Right lobe of liver (tissue), 6 donors: ENCODE data around the gene PLXNB2. TPM values are rescaled to one million over a fixed set of nuclear protein-coding genes. Genes with fewer than 3 reads are reported as not detected.

Experiments used
- ATAC-seq, 4 donors: fragments of 200-7000 bp; cut with Tn5 transposase; one replicate each; pipeline ENCODE4 v1.9.1; 2020; ENCODE audit warnings: mild to moderate bottlenecking in 4 of 4, moderate library complexity in 4 of 4
- DNase-seq, 3 donors: peaks; one replicate each; pipeline ENCODE4 v3.0.0-alpha.2; 2020
- H3K27ac ChIP-seq, 3 donors: fragments of 200-600 bp; one replicate each; pipeline ENCODE4 v1.8.0; 2022
- H3K27me3 ChIP-seq, 2 donors: fragments of 200-600 bp; one replicate each; pipeline ENCODE4 v1.8.0; 2022
- H3K36me3 ChIP-seq, 4 donors: fragments of 200-600 bp; sonication (generic) in 1 of 4; one replicate each; pipeline versions ENCODE4 v1.5.1 to v1.8.0; 2017 to 2022; ENCODE audit warnings: control low read depth in 1 of 4
- H3K4me1 ChIP-seq, 4 donors: fragments of 200-600 bp; sonication (generic) in 1 of 4; one replicate each; pipeline versions ENCODE4 v1.5.1 to v1.8.0; 2017 to 2022; ENCODE audit warnings: control low read depth in 1 of 4
- H3K4me3 ChIP-seq, 3 donors: fragments of 200-600 bp; one replicate each; pipeline ENCODE4 v1.8.0; 2022
- H3K9me3 ChIP-seq, 4 donors: fragments of 200-600 bp; sonication (generic) in 1 of 4; one replicate each; pipeline versions ENCODE4 v1.5.1 to v1.8.0; 2017 to 2022; ENCODE audit warnings: control low read depth in 1 of 4
- POLR2A ChIP-seq: fragments of 450-650 bp; IDR thresholded peaks from one replicate; pipeline ENCODE4 v1.6.1; 2017; ENCODE audit warnings: antibody characterized with exemption, mild to moderate bottlenecking
- WGBS: methylation state at CpG from one replicate; pipeline ENCODE4 v1.1.6; 2018; ENCODE audit warnings: low coverage, low lambda C conversion rate; ENCODE audit not compliant: insufficient coverage; ENCODE audit errors: missing lambda C conversion rate; 5-methylcytosine and 5-hydroxymethylcytosine counted together
- intact Hi-C, 2 donors: fragments of 100-400 bp; cut with DNase I; formaldehyde crosslinking; loops; one replicate each; pipeline versions ENCODE4 v1.11.2 to v1.14.1; 2022
- total RNA-seq, 6 experiments: library from RNA; depleted of rRNA in 2 of 6; stranded (reverse); fragments of >200 nt in 2 of 6; fragmentation: NEBNext Ultra II Directional in 3 of 6; extraction: Animal tissue kit (Norgen Biotek cat#: 25700) in 3 of 6; gene quantifications; one replicate each; pipeline versions ENCODE4 v1.1.0 to v1.2.4, GENCODE V29; 2016 to 2023
- TF ChIP-seq, protein P1 (sequence below), 4 donors: fragments of 200-600 bp in 3 of 4; fragments of 450-650 bp in 1 of 4; IDR thresholded peaks; one replicate each; pipeline versions ENCODE4 v1.5.1 to v1.8.0; 2016 to 2022; ENCODE audit warnings: antibody characterized with exemption in 4 of 4, mild to moderate bottlenecking in 2 of 4
- donor health status: DM: no; HTN: yes; CAD: no.
- donor health status: DM: no; HTN: no; CAD: no.
- donor health status: DM: no; HTN: no; CAD: no.
- donor health status: DM: no; HTN: yes; CAD: no.
- donor health status: DM: no; HTN: yes; CAD: no.

Gene PLXNB2
- total RNA-seq, 6 experiments from 2014 or later: 154 to 181 (median 161) TPM

DNA sequence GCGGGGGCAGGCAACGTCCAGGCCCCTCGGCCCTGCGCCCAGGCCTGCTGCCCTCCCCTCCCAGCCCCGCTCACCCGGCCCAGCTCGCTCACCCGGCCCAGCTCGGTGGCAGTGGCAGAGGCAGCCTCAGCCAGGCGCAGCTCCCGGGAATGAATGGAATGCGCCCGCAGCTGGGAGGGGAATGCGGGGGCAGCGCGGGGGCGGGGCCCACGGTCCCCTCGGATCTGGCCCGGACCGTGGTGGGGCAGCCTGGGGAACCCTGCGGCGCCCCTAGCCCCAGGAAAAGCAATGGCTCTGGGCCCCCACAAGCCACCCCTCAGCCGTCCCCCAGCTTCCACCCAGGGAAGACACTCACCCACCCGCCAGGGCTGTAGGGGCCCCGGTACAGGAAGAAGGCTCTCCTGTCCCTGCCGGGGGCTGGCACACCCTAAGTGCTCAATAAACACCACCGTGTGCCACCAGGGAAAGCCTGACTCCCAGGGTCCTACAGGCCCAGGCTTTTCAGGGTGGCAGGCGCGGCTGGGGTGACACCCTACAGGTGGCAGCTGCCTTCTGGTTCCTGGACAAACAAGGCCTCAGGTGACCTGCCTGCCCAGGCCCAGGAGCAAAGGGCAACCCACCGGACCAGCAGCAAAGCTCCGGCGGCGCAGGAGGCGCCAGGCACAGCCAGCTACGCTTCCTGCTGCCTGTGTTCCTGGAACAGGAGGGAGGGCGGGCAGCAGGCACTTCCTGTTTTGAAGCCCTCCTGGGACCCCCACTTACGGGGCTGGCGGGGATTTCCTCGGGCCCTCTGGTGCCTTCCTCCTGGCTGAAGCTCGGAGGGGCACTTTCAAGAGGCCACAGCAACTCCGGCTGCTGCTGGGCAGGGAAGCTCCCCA lies 13.8 kb downstream of the PLXNB2 start:
- DNase-seq: peak; percentile 89 to 95 (median 93)
- no peaks in the 10 kb centered on the region for H3K27me3 ChIP-seq
- peak overlapping the region; percentile 39 to 49 (median 46) for H3K4me3 ChIP-seq
- H3K9me3 ChIP-seq: no peaks in the 10 kb centered on the region
- peaks cover 0 to 67% (median 33%) of the 10 kb centered on the region in 4 donors for H3K4me1 ChIP-seq
- WGBS: 0% methylated on average over 5 of the region's 42 CpGs
- peak; percentile 79 to 85 (median 82) for ATAC-seq
- intact Hi-C loops: no loop called here
- TF ChIP-seq, protein P1, sequence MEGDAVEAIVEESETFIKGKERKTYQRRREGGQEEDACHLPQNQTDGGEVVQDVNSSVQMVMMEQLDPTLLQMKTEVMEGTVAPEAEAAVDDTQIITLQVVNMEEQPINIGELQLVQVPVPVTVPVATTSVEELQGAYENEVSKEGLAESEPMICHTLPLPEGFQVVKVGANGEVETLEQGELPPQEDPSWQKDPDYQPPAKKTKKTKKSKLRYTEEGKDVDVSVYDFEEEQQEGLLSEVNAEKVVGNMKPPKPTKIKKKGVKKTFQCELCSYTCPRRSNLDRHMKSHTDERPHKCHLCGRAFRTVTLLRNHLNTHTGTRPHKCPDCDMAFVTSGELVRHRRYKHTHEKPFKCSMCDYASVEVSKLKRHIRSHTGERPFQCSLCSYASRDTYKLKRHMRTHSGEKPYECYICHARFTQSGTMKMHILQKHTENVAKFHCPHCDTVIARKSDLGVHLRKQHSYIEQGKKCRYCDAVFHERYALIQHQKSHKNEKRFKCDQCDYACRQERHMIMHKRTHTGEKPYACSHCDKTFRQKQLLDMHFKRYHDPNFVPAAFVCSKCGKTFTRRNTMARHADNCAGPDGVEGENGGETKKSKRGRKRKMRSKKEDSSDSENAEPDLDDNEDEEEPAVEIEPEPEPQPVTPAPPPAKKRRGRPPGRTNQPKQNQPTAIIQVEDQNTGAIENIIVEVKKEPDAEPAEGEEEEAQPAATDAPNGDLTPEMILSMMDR (IDR thresholded peaks at IDR 0.05): peak in 1 of 4 donors; percentile 16
- peak; percentile 70 for TF ChIP-seq POLR2A
- peaks cover 2 to 17% (median 13%) of the 10 kb centered on the region in 4 donors for H3K36me3 ChIP-seq
- H3K27ac ChIP-seq: peak overlapping the region; percentile 66 to 77 (median 76)

DNA sequence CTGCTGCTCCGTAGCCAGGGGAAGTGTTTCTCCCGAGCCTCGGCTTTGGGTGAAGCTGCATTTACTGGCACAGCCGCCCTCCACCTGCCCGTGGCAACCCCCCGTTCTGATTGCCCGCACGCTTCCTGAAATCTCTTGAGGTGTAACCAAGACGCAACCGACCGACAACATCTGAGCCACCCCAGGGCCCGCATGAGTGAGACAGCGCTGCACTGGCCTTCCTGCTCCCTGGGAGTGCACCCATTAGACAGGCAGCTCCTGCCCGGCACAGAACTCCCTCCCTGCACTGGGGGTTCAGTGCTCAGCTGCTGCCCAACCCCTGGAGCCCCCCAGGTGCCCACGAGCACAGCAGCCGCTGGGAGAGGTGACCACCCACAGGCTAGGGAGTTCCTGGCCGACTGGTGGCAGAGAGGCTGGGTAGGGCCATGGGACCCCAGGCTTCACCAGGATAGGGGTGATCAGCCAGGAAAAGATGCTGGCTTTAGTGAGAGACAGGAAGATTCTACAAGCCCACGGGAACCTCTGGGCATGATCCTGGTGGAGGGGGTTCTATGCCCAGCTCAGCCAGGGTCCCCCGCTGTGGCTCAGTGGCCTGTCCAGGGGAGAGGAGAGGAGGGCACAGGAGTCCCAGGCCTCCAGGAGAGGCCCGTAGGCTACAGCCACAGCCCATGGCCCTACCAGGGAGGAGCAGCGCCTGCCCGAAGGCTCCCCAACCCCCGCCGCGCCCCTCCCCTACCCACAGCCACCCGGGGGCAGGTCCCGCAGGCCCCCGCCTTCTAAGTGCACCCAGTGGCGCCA lies 14.6 kb downstream of the PLXNB2 start:
- Histone ChIP-seq H3K4me3 (peak overlapping the region; percentile 39 to 49 (median 46)), H3K36me3 (peaks cover 6 to 25% (median 18%) of the 10 kb centered on the region in 4 donors), H3K27me3 (no peaks in the 10 kb centered on the region), H3K27ac (peak overlapping the region; percentile 66 to 77 (median 76)), H3K4me1 (peaks cover 0 to 59% (median 28%) of the 10 kb centered on the region in 4 donors), H3K9me3 (no peaks in the 10 kb centered on the region)
- no peak for DNase-seq
- TF ChIP-seq, protein P1 (IDR thresholded peaks at IDR 0.05): no peak
- no peak for TF ChIP-seq POLR2A
- intact Hi-C loops: no loop called here
- ATAC-seq: no peak
- WGBS: 20% methylated on average over 6 of the region's 29 CpGs

GRCh38 chr22:50289942-50290630 lies 17.4 kb downstream of the PLXNB2 start:
- Histone ChIP-seq H3K9me3 (no peaks in the 10 kb centered on the region), H3K4me3 (no peak overlapping the region), H3K36me3 (peaks cover 6 to 48% (median 33%) of the 10 kb centered on the region in 4 donors), H3K27me3 (no peaks in the 10 kb centered on the region), H3K27ac (no peak overlapping the region), H3K4me1 (peaks cover 0 to 35% (median 16%) of the 10 kb centered on the region in 4 donors)
- no peak for TF ChIP-seq POLR2A
- TF ChIP-seq, protein P1 (IDR thresholded peaks at IDR 0.05): no peak
- no peak for DNase-seq
- WGBS: no CpG with 5 or more reads among the region's 37 CpGs
- intact Hi-C loops: no loop called here
- no peak for ATAC-seq
